Motor neuron (in vitro differentiated cells): ENCODE measurements around the gene CLEC16A. TPM values are rescaled to one million over a fixed set of nuclear protein-coding genes. Genes with fewer than 3 reads are reported as not detected.

Experiments used
- ATAC-seq, 8 experiments: fragments of 200-7000 bp; cut with Tn5 transposase; replicated peaks in 6 of 8; 2 replicates each; pipeline ENCODE4 v1.8.0; 2021; ENCODE audit warnings: mild to moderate bottlenecking in 8 of 8, moderate library complexity in 8 of 8
- H3K27ac ChIP-seq, 2 donors: fragments of 250-450 bp; sonication (Bioruptor Pico); 2 replicates each; pipeline ENCODE4 v1.9.0; 2021; ENCODE audit warnings: antibody characterized with exemption in 2 of 2, mild to moderate bottlenecking in 2 of 2, moderate library complexity in 1 of 2
- H3K4me1 ChIP-seq, 2 donors: fragments of 250-450 bp; sonication (Bioruptor Pico); replicated peaks in 1 of 2; 2 replicates each; pipeline ENCODE4 v1.6.1; 2021; ENCODE audit warnings: antibody characterized with exemption in 2 of 2, mild to moderate bottlenecking in 2 of 2, moderate library complexity in 1 of 2
- H3K4me3 ChIP-seq, 5 donors: fragments of 250-450 bp; sonication (Bioruptor Pico); 2 replicates each; pipeline ENCODE4 v1.9.0; 2021; ENCODE audit warnings: antibody characterized with exemption in 5 of 5, mild to moderate bottlenecking in 5 of 5, moderate library complexity in 4 of 5
- whole genome bisulfite sequencing, 10 experiments: fragments of 450-650 bp; shearing (Covaris generic); methylation state at CpG; one replicate each; pipeline ENCODE4 v1.0.0; 2022; 5-methylcytosine and 5-hydroxymethylcytosine counted together
- in situ Hi-C, 9 experiments: fragments of 400-800 bp; cut with MboI; loops; one replicate each; pipeline ENCODE4 v1.15.0; 2021; ENCODE audit warnings: low sequenced_read_pairs in 9 of 9, low pct_unique_long_range_greater_than_20kb in 2 of 9; ENCODE audit not compliant: unreplicated experiment in 9 of 9
- total RNA-seq, 8 experiments: library from RNA; unstranded; fragments of 300-600 nt; gene quantifications; 2 replicates each; pipeline versions ENCODE4 v1.2.3 to v1.2.4, GENCODE V29; 2022

CLEC16A gene
- total RNA-seq, 8 experiments from 2014 or later, result 13.4 to 75.0 (median 17.2) TPM

DNA sequence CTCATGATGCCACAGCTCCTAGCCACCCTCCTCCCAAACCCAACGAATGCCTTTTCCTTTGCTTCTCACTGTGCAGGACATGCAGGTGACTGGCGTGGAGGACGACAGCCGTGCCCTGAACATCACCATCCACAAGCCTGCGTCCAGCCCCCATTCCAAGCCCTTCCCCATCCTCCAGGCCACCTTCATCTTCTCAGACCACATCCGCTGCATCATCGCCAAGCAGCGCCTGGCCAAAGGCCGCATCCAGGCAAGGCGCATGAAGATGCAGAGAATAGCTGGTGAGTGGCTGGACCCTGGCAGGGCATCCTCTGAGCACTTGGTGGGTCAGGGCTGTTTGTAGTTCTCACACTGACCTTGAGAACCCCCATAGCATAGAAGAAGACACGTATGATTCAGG is 179.3 kb downstream of the CLEC16A start:
- in situ Hi-C loops, result loop anchor here in 1 of 9 experiments (25.0 kb wide), 1 partner anchor 161 kb away; no protein-coding TSS in a partner anchor
- Histone ChIP-seq H3K4me1 (peaks cover 3 to 9% of the 10 kb centered on the region in 2 donors), H3K27ac (no peak overlapping the region), H3K4me3 (no peak overlapping the region)
- WGBS, 10 experiments, result 97 to 100% (median 100%) methylated on average over 1 to 6 of the region's 11 CpGs; no CpG with 5 or more reads in 4 of the 10 experiments
- no peak for ATAC-seq

DNA sequence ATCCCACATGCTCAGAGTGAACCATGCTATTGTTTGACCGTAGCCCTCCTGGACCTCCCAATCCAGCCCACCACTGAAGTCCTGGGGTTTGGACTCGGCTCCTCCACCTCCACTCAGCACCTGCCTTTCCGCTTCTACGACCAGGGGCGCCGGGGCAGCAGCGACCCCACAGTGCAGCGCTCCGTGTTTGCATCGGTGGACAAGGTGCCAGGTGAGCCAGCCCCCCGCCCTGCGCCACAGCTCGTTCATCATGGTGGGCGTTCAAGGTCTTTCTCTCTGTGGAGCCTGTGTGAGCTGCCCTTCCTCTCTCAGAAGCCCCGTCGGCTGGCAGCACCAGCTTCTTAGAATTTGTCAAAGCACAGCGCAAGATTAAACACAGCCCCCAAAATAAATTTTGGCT is 181.6 kb downstream of the CLEC16A start:
- Histone ChIP-seq H3K4me3 (no peak overlapping the region), H3K4me1 (peaks cover 9 to 11% of the 10 kb centered on the region in 2 donors), H3K27ac (no peak overlapping the region)
- ATAC-seq, result no peak
- in situ Hi-C loops, result no loop called here
- WGBS, 10 experiments, result 92 to 100% (median 100%) methylated on average over 1 to 5 of the region's 17 CpGs; no CpG with 5 or more reads in 7 of the 10 experiments

DNA sequence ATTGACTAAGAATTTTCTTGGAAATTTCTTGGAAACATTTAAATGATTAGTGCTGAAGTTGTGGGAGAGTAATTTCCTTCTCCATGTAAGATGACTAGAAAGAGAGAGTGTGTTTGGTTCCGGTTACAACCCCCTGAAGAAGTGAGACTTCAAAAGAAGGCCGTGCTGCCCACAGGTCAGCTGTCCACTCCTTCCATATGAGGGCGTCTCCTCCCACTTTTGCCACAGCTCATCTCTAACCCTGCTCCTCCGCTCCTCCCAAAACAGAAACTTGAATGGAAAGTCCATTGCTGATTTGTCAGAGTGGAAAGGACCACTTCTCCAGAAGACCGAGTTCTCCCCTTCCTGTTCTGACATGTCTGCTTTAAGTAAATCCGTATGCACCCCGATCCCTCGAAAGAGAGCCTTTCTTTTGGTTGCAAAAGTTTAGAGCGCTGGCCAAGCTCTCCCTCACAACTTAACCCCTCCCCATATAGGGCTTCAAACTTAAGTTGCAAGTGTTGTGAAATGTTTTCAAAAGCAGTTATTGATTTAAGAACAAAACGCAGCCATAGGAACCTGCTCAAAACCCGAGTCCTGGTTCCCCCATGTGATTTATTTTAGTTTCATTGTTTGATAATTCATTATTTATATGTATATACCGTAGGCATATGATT is 182.2 kb downstream of the CLEC16A start:
- 76 to 95% (median 87%) methylated on average over 3 to 11 of the region's 12 CpGs; no CpG with 5 or more reads in 1 of the 10 experiments for whole genome bisulfite sequencing, 10 experiments
- H3K4me1 ChIP-seq, result peaks cover 9 to 17% of the 10 kb centered on the region in 2 donors
- H3K27ac ChIP-seq, result no peak overlapping the region
- ATAC-seq, result no peak
- in situ Hi-C loops, result no loop called here
- H3K4me3 ChIP-seq, result no peak overlapping the region

DNA sequence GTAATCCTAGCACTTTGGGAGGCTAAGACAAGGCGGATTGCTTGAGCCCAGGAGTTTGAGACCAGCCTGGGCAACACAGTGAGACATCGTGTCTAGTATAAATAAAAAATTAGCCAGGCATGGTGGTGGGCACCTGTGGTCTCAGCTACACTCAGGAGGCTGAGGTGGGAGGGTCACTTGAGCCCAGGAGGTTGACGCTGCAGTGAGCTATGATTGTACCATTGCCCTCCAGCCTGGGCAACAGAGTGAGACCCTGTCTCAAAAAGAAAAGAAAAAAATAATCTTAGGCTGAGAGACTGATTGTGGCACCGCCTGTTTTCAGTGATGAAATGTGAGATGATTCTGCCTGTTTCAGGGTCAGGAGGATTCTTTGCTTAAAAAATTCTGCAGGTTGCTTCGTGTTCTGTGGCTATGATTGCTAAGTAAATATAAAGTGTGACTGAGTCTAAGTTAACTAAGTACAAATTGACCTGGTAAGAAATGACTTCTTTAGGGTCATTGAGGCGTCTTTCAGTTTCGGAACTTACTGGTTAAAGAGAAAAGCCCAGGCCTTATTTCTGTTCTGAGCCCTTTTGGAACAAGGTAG is 183.3 kb downstream of the CLEC16A start:
- Histone ChIP-seq H3K27ac (no peak overlapping the region), H3K4me1 (peaks cover 5 to 17% of the 10 kb centered on the region in 2 donors), H3K4me3 (no peak overlapping the region)
- in situ Hi-C loops, result no loop called here
- WGBS, 10 experiments, result 76 to 95% (median 89%) methylated on average over 1 to 6 of the region's 7 CpGs; no CpG with 5 or more reads in 1 of the 10 experiments
- no peak for ATAC-seq

DNA sequence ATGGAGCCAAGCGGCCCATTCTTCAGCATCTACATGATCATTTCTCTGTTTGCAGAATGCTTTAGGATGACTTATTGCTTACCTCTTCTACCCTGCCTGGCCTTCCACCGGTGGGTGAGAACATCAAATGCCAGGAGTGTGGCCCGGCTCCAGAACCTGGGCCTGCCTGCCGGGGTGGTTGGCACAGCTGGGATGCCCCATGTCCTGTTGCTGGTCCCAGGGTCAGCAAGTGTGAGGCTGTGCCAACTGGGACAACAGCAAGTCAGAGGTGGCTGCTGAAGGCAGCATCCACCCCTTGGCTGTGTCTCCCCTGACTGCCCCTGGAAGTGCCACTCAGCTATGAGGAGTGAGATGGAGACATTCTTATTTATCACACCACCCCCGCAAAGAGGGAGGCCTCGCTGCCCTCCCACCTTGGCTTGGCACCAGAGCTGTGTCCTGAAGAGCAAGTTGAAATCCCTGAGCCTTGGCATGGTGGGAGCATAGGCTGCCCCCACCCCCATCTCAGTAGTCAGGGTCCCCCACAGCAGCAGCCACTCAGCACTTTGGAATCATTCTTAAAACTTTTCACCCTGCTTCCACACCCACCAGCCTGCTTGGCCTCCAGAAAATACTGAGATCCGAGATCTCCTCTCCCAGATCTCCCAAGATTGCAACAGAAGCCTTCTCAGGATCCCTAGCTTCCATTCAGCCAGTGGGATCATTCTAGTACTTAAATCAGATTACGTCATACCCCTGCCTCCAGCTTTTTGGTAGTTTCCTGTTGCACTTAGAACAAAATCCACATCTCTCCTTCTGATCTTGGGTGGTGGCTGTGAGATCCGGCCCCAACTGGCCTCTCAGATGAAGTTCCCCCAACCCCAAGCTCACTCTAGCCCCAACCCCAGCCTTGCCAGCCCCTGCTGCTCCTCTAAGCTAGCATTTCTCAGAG is 184.1 kb downstream of the CLEC16A start:
- in situ Hi-C loops, result no loop called here
- no peak overlapping the region for H3K4me3 ChIP-seq
- peak in 3 of 8 experiments; percentile 27 to 45 (median 27) for ATAC-seq
- H3K27ac ChIP-seq, result no peak overlapping the region
- 50 to 100% (median 93%) methylated on average over 1 to 4 of the region's 9 CpGs; no CpG with 5 or more reads in 1 of the 10 experiments for WGBS, 10 experiments
- peaks cover 9 to 23% of the 10 kb centered on the region in 2 donors for H3K4me1 ChIP-seq

DNA sequence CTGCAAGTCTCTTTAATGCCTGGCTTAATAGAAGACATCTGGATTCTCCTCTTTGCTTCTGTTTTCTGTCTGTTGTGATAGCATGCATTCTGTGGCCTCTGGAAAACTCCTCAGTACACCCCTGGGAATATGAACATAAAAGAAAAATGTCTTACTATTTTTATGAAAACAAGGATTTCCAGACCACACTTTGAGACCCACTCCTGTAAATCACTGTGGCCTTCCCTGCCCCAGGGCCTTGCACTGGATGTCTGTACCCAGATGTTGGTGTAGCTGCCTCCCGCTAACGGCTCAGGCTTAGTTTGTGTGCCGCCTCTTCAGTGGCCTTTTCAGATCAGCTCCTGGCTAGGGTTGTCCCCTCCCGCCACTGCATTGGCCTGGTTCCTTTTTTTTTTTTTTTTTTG is 185.0 kb downstream of the CLEC16A start:
- peak overlapping the region in 1 of 2 donors; percentile 15 for H3K27ac ChIP-seq
- ATAC-seq, result peak in 3 of 8 experiments; percentile 4 to 39 (median 10)
- no peak overlapping the region for H3K4me3 ChIP-seq
- in situ Hi-C loops, result no loop called here
- H3K4me1 ChIP-seq, result peaks cover 14 to 28% of the 10 kb centered on the region in 2 donors
- 75 to 92% methylated on average over 2 of the region's 4 CpGs; no CpG with 5 or more reads in 8 of the 10 experiments for WGBS, 10 experiments

DNA sequence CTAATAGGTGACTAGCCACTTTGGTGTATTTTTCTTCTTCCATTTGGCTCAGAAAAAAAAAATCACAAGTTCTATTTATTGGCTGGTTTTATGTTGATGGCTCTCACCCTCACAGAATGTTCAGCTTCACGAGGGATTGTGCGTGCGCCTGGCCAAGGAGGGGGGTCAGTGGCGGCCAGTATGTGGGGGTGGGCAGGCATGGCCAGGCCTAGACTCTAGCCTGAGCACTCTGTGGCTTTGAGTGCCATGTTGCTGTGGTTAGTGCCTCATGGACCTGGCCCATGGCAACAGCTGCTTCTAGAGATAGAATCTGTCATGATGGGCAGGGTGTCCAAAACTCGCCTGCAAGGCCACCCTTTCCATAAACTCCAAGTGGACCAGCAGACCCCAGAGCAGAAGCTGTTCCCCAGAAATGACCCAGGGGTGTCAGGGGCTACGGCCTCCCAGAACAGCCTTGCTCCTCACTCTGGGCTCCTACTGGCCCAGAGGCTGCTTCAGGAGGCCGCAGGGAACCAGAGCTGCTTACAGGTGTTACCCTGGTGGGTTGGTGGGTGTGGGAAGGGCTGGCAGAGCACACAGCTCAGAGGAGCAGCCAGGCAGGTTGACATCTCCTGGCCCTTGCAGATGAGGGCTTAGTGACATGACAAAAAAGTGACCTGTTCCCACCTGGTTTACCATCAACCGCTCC is 186.8 kb downstream of the CLEC16A start:
- ATAC-seq, result peak in 5 of 8 experiments; percentile 37 to 79 (median 43)
- in situ Hi-C loops, result no loop called here
- H3K4me1 ChIP-seq, result peaks cover 14 to 28% of the 10 kb centered on the region in 2 donors
- no peak overlapping the region for H3K4me3 ChIP-seq
- peak overlapping the region in 1 of 2 donors; percentile 18 for H3K27ac ChIP-seq
- 80 to 100% (median 95%) methylated on average over 1 to 5 of the region's 8 CpGs; no CpG with 5 or more reads in 6 of the 10 experiments for WGBS, 10 experiments

DNA sequence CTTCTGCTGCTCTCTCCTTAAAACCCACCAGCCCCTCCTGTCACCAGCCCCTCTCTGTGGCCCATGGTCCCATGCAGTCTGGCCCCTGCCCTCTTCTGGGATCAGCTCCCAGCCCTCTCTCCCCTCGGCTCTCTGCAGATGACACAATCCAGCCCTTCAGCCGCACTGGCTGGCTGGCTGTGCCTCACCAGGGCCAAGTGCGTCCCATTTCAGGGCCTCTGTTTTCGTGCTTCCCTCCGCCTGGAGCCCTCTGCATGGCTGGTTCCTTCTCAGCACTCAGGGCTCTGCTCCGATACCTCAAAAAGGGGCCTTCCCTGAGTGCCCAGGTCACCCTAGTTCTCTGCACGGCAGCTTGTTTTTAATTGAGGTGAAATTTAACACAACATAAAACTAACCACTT is 187.3 kb downstream of the CLEC16A start:
- H3K4me1 ChIP-seq, result peaks cover 14 to 28% of the 10 kb centered on the region in 2 donors
- 80 to 100% (median 97%) methylated on average over 1 to 3 of the region's 7 CpGs; no CpG with 5 or more reads in 6 of the 10 experiments for WGBS, 10 experiments
- H3K4me3 ChIP-seq, result no peak overlapping the region
- ATAC-seq, result peak in 3 of 8 experiments; percentile 12 to 34 (median 17)
- peak overlapping the region in 1 of 2 donors; percentile 18 for H3K27ac ChIP-seq
- in situ Hi-C loops, result no loop called here

DNA sequence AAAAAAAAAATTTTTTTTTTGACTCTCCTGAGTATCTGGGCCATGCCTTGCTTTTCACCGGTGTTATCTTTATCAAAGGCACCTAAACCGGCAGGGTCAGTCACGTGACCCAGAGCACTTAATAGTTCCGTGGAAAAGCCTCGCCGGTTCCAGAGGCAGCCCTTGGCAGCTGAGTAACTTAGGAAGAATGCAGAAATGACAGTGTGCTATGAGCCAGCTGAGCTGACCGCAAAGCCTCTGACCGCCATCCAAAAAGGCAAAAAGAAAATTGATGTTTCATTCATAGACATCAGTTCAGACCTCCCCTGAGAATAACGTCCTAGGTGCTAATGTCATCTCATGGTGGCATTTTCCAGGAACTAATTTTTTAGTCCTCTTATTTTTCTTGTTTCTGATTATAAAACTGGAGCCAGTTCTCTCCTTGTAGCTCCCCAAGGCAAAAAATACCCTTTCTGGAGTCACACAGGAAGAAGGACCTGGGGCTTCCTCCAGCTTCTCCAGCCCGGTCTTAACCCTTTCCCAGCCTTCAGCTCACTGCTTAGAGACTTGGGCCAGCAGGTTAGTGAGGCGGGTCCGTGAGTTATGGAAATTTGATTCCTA is 189.1 kb downstream of the CLEC16A start:
- WGBS, 10 experiments, result 0 to 74% (median 52%) methylated on average over 2 to 11 of the region's 12 CpGs; no CpG with 5 or more reads in 1 of the 10 experiments
- Histone ChIP-seq H3K27ac (peak overlapping the region in 1 of 2 donors; percentile 8), H3K4me1 (peaks cover 14 to 28% of the 10 kb centered on the region in 2 donors), H3K4me3 (no peak overlapping the region)
- in situ Hi-C loops, result no loop called here
- ATAC-seq, result peak; percentile 59 to 88 (median 78)

DNA sequence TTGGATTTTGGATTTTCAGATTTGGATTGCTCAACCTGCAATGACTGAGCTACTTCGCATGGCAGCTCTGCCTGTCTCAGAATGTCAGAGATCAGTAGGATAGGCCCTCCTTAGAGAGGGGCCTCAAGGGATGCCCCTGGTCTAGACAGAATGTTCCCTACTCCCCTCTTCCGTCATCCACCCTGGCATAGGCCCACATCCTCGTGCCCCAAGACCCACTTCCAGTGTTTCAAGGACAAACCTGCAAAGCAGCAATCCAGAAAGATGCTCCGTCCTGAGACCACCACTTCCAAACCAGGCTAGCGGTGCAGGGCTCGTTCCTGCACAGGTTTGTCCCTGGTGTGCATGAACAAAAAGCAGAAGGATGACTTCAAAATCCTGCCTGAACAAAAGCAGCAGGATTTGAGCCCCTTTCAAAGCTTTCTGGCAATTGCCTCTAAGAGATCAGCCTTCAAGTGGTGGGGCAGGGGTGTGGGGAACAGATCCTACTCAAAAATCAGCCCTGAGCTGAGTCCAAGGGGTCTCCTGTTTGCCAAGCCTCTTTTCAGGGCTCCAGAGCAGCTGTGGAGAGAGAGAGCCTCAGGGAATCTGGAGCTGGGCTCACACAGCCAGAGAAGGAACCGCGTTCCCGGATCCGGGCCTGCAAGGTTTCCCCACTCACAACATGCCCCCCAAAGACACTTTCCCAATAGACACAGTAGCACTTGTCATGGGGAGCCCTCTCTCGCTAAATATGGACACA is 190.5 kb downstream of the CLEC16A start:
- Histone ChIP-seq H3K4me3 (no peak overlapping the region), H3K27ac (no peak overlapping the region), H3K4me1 (peaks cover 15 to 28% of the 10 kb centered on the region in 2 donors)
- WGBS, 10 experiments, result 78 to 100% (median 87%) methylated on average over 1 to 8 of the region's 11 CpGs; no CpG with 5 or more reads in 1 of the 10 experiments
- ATAC-seq, result no peak
- in situ Hi-C loops, result no loop called here

DNA sequence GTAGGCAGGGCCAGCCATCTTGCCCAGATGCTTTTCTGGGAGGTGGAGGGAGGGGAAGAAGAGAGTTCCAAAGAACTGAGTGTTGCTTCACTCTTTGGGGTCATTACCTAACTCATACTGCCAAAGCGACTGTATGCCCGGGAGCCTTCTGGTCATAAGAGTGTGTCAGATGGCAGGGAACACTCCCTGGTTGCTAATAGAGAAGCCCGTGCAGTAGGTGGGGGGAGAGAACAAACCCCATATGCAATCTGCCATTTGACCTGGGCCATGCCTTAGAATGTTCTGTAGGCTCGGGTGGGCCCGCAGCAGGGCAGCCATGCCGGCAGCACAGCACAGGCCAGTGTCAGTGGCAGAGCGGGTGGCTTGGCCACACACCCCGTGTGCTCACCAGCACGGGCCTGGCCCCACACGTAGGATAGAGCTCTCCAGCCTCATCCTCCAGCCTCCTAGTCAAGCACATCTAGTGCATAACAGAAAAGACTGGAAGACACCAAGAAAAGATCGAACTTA is 191.2 kb downstream of the CLEC16A start:
- Histone ChIP-seq H3K27ac (no peak overlapping the region), H3K4me1 (peaks cover 18 to 25% of the 10 kb centered on the region in 2 donors), H3K4me3 (no peak overlapping the region)
- WGBS, 10 experiments, result 71 to 100% (median 96%) methylated on average over 1 to 11 of the region's 11 CpGs; no CpG with 5 or more reads in 4 of the 10 experiments
- in situ Hi-C loops, result no loop called here
- peak in 1 of 8 experiments; percentile 31 for ATAC-seq
